ENCODE data around the gene ST7L.
"Not testable (repeated sequence)": the region's sequence is repeated elsewhere in the genome, so short reads cannot be mapped to it uniquely, and the experiment has no call there.

ST7L gene

GRCh38 chr1:112628516-112628915, 9.6 kb upstream of the ST7L start:
- TF ChIP-seq, protein P1, sequence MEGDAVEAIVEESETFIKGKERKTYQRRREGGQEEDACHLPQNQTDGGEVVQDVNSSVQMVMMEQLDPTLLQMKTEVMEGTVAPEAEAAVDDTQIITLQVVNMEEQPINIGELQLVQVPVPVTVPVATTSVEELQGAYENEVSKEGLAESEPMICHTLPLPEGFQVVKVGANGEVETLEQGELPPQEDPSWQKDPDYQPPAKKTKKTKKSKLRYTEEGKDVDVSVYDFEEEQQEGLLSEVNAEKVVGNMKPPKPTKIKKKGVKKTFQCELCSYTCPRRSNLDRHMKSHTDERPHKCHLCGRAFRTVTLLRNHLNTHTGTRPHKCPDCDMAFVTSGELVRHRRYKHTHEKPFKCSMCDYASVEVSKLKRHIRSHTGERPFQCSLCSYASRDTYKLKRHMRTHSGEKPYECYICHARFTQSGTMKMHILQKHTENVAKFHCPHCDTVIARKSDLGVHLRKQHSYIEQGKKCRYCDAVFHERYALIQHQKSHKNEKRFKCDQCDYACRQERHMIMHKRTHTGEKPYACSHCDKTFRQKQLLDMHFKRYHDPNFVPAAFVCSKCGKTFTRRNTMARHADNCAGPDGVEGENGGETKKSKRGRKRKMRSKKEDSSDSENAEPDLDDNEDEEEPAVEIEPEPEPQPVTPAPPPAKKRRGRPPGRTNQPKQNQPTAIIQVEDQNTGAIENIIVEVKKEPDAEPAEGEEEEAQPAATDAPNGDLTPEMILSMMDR (IDR thresholded peaks at IDR 0.05; ENCODE audit: low read length) = no peak
- TF ChIP-seq EZH2 (optimal IDR thresholded peaks at IDR 0.05; ENCODE audit: low read depth, low read length) (no peak), EZH2phosphoT487 (IDR thresholded peaks at IDR 0.05; ENCODE audit: low read length) (no peak)
- Histone ChIP-seq H3K27ac (ENCODE audit: low read length) (no peak overlapping the region), H3K9me2 (replicated peaks; ENCODE audit: insufficient read depth, low read length) (no peaks in the 10 kb centered on the region), H3K4me3 (ENCODE audit: low read length) (no peak overlapping the region), H4K20me1 (ENCODE audit: insufficient read depth, low read length) (peaks cover 47% of the 10 kb centered on the region), H3K9ac (ENCODE audit: low read length) (no peak overlapping the region), H2AFZ (ENCODE audit: low read length) (no peak overlapping the region), H3K36me3 (replicated peaks; ENCODE audit: insufficient read depth, low read length) (no peaks in the 10 kb centered on the region), H3K4me1 (ENCODE audit: low read length) (no peaks in the 10 kb centered on the region), H3K4me2 (ENCODE audit: low read depth, low read length) (no peak overlapping the region), H3K9me3 (replicated peaks; ENCODE audit: insufficient read depth, low read length) (no peaks in the 10 kb centered on the region), H3K27me3 (replicated peaks; ENCODE audit: insufficient read depth, low read length) (no peaks in the 10 kb centered on the region), H3K79me2 (ENCODE audit: low read length) (peaks cover 97% of the 10 kb centered on the region), H3F3A (ENCODE audit: insufficient read depth, low read length) (no peaks in the 10 kb centered on the region)
- DNase-seq = no peak

GRCh38 chr1:112626887-112627286, 7.9 kb upstream of the ST7L start:
- H4K20me1 ChIP-seq (ENCODE audit: insufficient read depth, low read length) = peaks cover 38% of the 10 kb centered on the region
- H3K36me3 ChIP-seq (replicated peaks; ENCODE audit: insufficient read depth, low read length) = no peaks in the 10 kb centered on the region
- peaks cover 92% of the 10 kb centered on the region for H3K79me2 ChIP-seq (ENCODE audit: low read length)
- H3K9me3 ChIP-seq (replicated peaks; ENCODE audit: insufficient read depth, low read length) = no peaks in the 10 kb centered on the region
- DNase-seq = no peak
- H3K4me2 ChIP-seq (ENCODE audit: low read depth, low read length) = no peak overlapping the region
- no peak overlapping the region for H2AFZ ChIP-seq (ENCODE audit: low read length)
- no peaks in the 10 kb centered on the region for H3K4me1 ChIP-seq (ENCODE audit: low read length)
- H3K27me3 ChIP-seq (replicated peaks; ENCODE audit: insufficient read depth, low read length) = no peaks in the 10 kb centered on the region
- H3K4me3 ChIP-seq (ENCODE audit: low read length) = no peak overlapping the region
- no peaks in the 10 kb centered on the region for H3K9me2 ChIP-seq (replicated peaks; ENCODE audit: insufficient read depth, low read length)
- H3F3A ChIP-seq (ENCODE audit: insufficient read depth, low read length) = peaks cover 8% of the 10 kb centered on the region
- H3K9ac ChIP-seq (ENCODE audit: low read length) = no peak overlapping the region
- TF ChIP-seq EZH2phosphoT487 (IDR thresholded peaks at IDR 0.05; ENCODE audit: low read length) = no peak
- no peak for TF ChIP-seq EZH2 (optimal IDR thresholded peaks at IDR 0.05; ENCODE audit: low read depth, low read length)
- no peak overlapping the region for H3K27ac ChIP-seq (ENCODE audit: low read length)

DNA sequence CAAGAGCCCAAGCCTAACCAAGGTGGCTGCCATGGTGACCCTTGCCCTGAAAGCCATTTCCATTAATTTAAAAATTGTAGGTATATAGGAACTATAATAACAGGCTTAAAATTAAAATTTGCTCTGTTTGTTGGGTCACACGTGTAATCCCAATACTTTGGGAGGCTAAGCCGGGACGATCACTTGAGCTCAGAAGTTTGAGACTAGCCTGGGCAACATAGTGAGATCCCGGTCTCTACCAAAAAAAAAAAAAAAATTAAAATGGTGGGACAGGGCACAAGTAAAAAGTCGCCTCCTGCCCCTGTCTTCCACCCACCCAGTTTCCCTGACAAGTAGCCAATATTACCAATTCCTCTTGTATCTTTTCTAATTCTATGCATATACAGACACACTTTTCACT, 7.3 kb upstream of the ST7L start:
- Histone ChIP-seq H3K4me1 (ENCODE audit: low read length) (no peaks in the 10 kb centered on the region), H4K20me1 (ENCODE audit: insufficient read depth, low read length) (peaks cover 32% of the 10 kb centered on the region), H3K9me2 (replicated peaks; ENCODE audit: insufficient read depth, low read length) (no peaks in the 10 kb centered on the region), H3K9ac (ENCODE audit: low read length) (no peak overlapping the region), H3F3A (ENCODE audit: insufficient read depth, low read length) (peaks cover 13% of the 10 kb centered on the region), H3K4me2 (ENCODE audit: low read depth, low read length) (no peak overlapping the region), H3K27me3 (replicated peaks; ENCODE audit: insufficient read depth, low read length) (no peaks in the 10 kb centered on the region), H2AFZ (ENCODE audit: low read length) (no peak overlapping the region), H3K79me2 (ENCODE audit: low read length) (peaks cover 89% of the 10 kb centered on the region), H3K27ac (ENCODE audit: low read length) (no peak overlapping the region), H3K4me3 (ENCODE audit: low read length) (no peak overlapping the region), H3K9me3 (replicated peaks; ENCODE audit: insufficient read depth, low read length) (no peaks in the 10 kb centered on the region), H3K36me3 (replicated peaks; ENCODE audit: insufficient read depth, low read length) (no peaks in the 10 kb centered on the region)
- TF ChIP-seq EZH2phosphoT487 (IDR thresholded peaks at IDR 0.05; ENCODE audit: low read length) = no peak
- TF ChIP-seq, protein P1 (IDR thresholded peaks at IDR 0.05; ENCODE audit: low read length) = no peak
- DNase-seq = no peak

DNA sequence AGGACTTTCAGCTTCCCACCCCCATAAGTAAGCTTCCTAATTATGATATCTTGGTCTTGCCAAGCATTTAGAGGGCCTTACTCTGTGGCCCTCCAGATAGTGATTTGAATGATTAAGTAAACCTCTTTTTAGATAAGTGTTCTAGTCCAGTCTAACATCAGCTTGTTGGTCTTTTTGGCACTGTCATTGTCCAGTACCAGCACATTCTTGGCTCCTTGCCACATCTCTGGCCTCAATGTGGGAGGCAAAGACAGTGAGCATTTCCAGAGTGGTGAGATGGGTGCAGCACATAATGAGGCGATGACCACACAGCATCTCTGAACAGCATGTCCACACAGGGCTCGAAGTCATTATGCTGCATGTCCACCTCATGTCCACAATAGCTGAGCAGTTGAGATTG, 6.8 kb upstream of the ST7L start:
- no peak overlapping the region for H3K4me2 ChIP-seq (ENCODE audit: low read depth, low read length)
- H3K9me2 ChIP-seq (replicated peaks; ENCODE audit: insufficient read depth, low read length) = no peaks in the 10 kb centered on the region
- no peaks in the 10 kb centered on the region for H3K9me3 ChIP-seq (replicated peaks; ENCODE audit: insufficient read depth, low read length)
- TF ChIP-seq EZH2phosphoT487 (IDR thresholded peaks at IDR 0.05; ENCODE audit: low read length) (no peak), EZH2 (optimal IDR thresholded peaks at IDR 0.05; ENCODE audit: low read depth, low read length) (no peak)
- TF ChIP-seq, protein P1 (IDR thresholded peaks at IDR 0.05; ENCODE audit: low read length) = no peak
- peaks cover 89% of the 10 kb centered on the region for H3K79me2 ChIP-seq (ENCODE audit: low read length)
- no peaks in the 10 kb centered on the region for H3K36me3 ChIP-seq (replicated peaks; ENCODE audit: insufficient read depth, low read length)
- no peaks in the 10 kb centered on the region for H3K27me3 ChIP-seq (replicated peaks; ENCODE audit: insufficient read depth, low read length)
- H3K4me1 ChIP-seq (ENCODE audit: low read length) = no peaks in the 10 kb centered on the region
- peaks cover 27% of the 10 kb centered on the region for H4K20me1 ChIP-seq (ENCODE audit: insufficient read depth, low read length)
- no peak overlapping the region for H3K27ac ChIP-seq (ENCODE audit: low read length)
- DNase-seq = no peak
- no peak overlapping the region for H2AFZ ChIP-seq (ENCODE audit: low read length)
- no peak overlapping the region for H3K9ac ChIP-seq (ENCODE audit: low read length)
- H3K4me3 ChIP-seq (ENCODE audit: low read length) = no peak overlapping the region
- H3F3A ChIP-seq (ENCODE audit: insufficient read depth, low read length) = peaks cover 15% of the 10 kb centered on the region

DNA sequence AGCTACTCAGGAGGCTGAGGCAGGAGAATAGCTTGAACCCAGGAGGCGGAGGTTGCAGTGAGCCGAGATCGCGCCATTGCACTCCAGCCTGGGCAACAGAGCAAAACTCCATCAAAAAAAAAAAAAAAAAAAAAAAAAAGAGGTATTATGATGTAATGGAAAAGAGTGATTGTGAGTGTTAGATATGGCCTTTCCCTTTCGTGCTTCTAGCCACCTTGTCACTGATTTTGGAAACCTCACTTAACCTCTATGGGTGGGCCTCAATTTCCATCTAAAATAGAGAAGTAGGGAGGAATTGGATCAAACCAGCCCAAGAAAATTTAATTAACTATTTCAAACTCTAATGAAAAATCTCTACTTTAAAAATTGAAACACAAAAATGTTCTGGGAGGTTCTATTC, 5.6 kb upstream of the ST7L start:
- H3K27ac ChIP-seq (ENCODE audit: low read length); H2AFZ ChIP-seq (ENCODE audit: low read length); H3K9ac ChIP-seq (ENCODE audit: low read length); H3K36me3 ChIP-seq (replicated peaks; ENCODE audit: insufficient read depth, low read length); DNase-seq; H3K9me3 ChIP-seq (replicated peaks; ENCODE audit: insufficient read depth, low read length); H3K27me3 ChIP-seq (replicated peaks; ENCODE audit: insufficient read depth, low read length); H3K4me2 ChIP-seq (ENCODE audit: low read depth, low read length); H3K9me2 ChIP-seq (replicated peaks; ENCODE audit: insufficient read depth, low read length); H3K4me1 ChIP-seq (ENCODE audit: low read length); H3K4me3 ChIP-seq (ENCODE audit: low read length): not testable (repeated sequence)
- Histone ChIP-seq H4K20me1 (ENCODE audit: insufficient read depth, low read length) (peaks cover 22% of the 10 kb centered on the region), H3K79me2 (ENCODE audit: low read length) (peaks cover 88% of the 10 kb centered on the region), H3F3A (ENCODE audit: insufficient read depth, low read length) (peaks cover 18% of the 10 kb centered on the region)
